Hematopoietic multipotent progenitor cell treated with erythropoietin and hydrocortisone succinate and interleukin-3 and kit ligand, for 4 days (in vitro differentiated cells): Measurements from ENCODE around the gene NBPF26.
"Not testable (repeated sequence)": the region's sequence is repeated elsewhere in the genome, so short reads cannot be mapped to it uniquely, and the experiment has no call there.

ENCODE experiments used
- DNase-seq: peaks from one replicate; pipeline ENCODE4 v3.0.0-alpha.2; 2015

NBPF26 gene

DNA sequence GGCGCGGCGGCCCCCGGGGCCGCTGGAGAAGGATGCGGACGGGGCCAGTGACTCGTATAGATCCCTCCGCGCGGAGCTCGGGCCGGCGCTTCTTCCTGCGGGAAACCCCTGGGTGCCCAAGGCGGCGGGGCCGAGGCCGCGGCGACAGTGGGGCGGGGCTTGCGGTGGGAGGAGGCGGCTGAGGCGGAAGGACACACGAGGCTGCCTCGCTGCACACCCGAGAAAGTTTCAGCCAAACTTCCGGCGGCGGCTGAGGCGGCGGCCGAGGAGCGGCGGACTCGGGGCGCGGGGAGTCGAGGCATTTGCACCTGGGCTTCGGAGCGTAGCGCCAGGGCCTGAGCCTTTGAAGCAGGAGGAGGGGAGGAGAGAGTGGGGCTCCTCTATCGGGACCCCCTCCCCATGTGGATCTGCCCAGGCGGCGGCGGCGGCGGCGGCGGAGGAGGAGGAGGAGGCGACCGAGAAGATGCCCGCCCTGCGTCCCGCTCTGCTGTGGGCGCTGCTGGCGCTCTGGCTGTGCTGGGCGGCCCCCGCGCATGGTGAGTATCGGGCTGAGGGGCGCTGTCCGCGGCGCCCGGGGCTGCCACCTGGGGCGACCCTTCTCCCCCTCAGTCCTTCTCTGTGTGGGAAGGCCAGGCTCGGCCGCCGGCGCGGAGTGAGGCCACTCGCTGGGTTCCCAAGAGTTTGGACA lies at the start of gene NBPF26:
NBPF26 (plus strand) TSS at position 231 of the 688 bp plus-strand sequence.
- peak; percentile 84 for DNase-seq

DNA sequence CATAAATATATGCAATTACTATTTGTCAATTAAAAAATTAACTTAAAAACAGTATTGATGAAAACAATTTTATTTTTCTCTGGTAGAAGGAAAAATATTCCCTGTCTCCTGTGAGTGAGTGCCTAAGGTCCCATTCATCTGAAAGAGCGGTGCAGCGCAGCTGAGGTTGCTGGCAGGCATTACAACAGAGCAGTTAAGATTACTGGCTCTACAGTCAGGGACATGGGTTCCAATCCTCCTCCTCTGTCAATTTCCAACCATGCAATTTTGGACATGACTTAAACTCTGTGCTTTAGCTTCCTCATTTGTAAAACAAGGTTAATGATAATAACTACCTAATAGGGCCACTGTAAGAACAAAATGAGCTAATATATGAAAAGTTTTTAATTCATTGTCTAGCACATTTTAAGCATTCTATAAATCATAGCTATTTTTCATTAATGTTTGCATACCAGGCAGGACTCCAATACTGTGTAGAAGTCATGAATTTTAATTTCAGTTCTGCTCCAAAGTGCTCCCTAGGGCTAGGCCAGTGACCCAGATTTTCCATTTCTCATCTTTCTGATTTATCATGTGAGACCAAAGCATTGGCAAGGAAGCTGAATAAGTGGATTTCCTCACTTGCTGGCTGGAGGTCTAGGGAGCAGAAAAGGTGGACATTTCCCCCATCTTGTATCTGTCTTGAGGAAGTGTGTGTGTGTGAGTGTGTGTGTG lies 43.5 kb upstream of the NBPF26 start:
- not testable (repeated sequence) for DNase-seq

DNA sequence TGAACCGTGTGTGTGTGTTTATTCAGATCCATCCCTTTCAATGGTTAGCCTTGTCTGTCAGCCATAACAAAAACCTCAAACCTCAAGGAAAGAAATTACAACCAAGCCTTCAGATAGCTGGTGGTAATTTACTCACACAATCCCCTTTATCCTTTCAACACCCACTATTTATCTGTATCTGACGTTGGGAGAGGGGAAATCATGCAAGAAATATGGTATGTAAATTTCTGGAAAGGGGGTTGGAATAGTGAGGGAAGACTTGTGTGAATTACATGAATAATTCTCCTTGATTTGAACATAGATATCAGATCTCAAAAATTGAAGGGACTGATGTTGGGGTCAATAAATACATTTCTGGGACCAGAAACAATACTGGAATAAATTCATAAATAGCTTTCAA lies 42.8 kb upstream of the NBPF26 start:
- not testable (repeated sequence) for DNase-seq

DNA sequence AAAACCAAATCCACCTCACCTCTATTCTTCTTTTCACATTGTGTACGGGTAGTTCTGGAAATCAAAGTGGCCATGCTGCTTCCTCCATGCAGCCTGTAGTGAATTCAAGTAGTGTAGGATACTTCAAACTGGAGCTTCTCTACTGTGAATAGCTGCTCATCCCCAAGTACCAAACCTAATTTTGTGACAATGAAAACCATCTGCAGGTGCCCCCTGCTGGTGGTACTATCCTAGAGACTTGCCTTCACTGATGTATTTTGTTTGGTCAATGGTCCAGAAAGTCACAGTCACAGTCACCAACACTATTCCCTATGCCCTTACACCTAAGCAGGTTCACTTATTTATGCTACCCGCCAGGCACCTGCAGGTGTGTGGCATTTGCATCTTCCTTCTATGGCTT lies 39.3 kb upstream of the NBPF26 start:
- DNase-seq = not testable (repeated sequence)

DNA sequence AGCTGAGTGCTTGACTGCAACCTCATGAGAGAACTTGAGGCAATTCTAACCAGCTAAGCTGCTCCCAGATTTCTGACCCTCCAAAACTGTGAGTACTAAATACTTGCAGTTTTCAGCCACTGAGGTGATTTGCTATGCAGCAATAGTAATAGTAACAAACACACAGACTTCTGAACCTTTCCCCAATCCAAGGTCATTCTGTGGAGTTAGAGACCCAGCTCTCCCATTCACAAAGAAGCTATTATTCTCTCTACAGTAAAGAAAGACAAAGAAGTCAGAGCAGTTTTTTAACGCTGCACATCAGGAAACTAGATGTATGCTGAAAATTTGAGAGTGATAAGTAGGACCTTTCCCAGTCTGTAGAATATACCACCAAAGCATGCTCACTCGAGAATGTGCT lies 38.1 kb upstream of the NBPF26 start:
- DNase-seq = not testable (repeated sequence)

DNA sequence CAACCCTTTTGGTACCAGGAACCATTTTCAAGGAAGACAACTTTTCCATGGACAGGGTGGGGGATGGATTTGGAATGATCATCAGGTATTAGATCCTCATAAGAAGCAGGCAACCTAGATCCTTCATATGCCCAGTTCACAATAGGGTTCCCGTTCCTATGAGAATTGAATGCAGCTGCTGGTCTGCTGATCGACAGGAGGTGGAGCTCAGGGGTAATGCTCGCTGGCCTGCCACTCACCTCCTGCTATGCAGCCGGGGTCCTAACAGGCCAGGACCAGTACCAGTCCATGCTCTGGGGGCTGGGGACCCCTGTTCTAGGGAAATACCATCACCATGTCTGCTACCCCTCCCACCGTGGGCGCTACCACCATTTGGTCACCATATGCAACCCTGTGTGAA lies 36.5 kb upstream of the NBPF26 start:
- not testable (repeated sequence) for DNase-seq

DNA sequence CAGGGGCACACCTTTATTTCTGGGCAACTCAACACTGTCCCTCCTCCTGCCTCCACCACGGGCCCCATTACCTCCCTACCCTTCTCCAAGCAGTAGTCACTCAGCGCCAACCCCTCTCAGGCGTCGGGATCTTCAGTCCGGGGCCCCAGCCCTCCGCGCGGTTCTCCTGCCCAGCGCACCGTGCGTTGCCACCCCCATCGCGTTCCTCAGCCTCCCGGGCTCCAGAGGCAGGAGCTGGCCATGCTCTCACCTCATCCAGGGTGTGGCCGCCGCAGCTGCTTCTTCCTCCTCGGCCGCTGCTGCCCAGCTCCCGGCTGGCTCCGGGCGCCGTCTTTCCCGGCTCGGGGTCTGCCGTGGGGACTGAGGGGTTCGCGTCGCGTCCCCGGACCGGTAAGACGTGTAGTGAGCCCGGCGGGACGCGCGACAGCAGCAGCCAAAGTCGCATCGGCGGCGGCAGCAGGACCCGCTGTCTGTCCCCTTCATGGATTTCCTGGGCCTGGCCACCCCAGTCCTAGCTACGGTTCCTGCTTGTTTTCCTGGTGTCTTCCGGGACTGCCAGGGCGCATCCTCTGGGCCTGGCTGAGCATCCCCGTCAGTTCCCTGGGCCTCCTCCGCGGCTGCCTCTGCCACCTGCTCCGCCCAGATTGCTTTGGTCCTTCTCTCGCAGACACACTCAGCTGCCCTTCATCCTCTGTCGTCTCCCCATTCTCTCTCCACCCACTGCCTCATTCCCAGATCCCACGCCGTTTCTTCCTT lies 22.8 kb upstream of the NBPF26 start:
- DNase-seq = not testable (repeated sequence)

DNA sequence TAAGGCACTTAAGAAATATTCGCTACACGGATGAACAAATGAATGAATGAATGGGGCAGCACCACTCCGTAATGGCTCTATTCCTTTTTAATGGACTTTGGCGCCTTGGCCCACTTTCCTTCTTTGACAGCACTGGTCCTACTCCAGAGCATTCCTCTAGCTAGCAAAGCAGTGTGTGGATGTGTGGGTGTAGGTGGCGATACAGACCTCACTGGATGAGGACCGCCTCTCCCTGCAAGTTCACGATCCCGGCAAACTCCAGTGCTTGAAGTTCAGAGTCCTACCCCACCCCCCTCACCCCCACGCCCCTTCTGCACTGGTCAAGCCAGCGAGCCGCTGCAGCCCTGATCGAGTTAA lies 409 bp upstream of the NBPF26 start:
- not testable (repeated sequence) for DNase-seq

DNA sequence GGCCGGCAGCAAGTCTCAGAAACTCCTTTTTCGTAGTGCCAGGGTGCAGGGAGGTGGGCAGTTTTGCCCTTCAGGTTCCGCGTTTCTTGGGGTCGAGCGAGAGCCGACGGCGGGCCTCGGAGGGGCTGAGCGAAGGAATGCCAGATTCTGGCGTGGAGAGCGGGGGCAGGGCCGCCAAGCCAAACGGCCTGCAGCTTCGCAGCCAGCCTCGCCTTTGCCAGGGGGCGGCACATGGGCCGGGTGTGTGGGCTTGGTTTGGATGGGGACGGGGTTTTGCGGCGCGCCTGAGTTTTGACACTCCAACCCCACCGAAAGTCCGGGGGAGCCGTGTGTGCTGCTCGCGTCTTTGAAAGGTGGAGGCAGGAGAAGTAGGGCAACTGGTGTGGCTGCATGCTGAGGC lies 762 bp downstream of the NBPF26 start:
- not testable (repeated sequence) for DNase-seq

DNA sequence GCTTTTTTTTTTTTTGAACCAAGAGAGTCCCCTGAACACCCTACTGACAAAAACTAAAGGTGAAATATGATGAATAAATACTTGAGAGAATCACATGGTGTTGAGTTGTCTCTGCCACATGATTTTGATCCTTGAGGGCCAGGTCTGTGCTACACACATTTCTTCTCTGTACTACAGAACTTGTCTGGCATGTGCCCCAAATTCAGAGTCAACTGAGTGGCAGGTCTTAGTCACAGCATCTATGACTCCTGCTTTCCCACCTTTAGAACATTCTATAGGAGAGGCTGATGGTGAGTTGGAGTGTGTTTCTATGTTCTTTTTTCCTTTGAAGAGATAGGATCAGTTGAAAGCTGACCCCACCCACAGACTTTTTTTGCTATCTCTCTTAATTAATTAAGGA lies 5.1 kb downstream of the NBPF26 start:
- not testable (repeated sequence) for DNase-seq

DNA sequence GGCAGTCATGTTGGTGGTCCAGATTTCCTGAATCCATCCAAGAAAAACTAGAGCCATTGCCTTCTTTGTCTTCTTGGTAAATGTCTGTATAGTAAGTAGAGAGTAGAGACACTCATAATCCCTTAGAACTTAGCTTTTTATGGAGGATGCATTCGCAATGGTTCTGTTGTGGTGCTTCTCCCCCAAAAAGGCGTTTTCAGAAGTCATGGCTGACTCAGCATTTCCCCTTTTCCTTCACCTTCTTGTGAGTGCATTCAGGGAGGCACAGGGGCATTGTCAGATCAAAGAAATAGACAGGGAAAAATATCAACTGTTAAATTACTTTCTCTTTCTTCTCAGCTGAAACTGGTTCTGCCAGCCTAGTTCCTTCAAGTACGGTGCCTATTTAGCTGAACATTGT lies 45.3 kb downstream of the NBPF26 start:
- not testable (repeated sequence) for DNase-seq

DNA sequence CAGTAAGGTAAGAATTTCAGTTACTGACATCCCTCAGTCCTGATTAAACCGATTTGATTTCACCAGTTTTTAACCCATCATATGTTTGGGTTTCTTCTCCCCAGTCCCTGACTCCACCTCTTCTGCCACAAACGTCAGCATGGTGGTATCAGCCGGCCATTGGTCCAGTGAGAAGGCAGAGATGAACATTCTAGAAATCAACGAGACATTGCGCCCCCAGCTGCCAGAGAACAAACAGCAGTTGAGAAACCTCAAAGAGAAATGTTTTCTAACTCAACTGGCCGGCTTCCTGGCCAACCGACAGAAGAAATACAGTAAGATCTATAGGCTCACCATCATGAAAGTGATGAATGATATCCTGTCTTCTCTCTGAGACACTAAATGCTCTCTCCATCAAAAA lies 81.7 kb downstream of the NBPF26 start:
- peak; percentile 58 for DNase-seq

DNA sequence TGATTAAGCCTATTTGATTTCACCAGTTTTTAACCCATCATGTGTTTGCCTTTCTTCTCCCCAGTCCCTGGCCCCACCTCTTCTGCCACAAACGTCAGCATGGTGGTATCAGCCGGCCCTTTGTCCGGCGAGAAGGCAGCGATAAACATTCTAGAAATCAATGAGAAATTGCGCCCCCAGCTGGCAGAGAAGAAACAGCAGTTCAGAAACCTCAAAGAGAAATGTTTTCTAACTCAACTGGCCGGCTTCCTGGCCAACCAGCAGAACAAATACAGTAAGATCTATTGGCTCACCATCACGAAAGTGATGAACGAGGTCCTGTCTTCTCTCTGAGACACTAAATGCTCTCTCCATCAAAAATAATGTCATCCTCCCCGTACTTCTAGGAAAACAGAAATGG lies 88.1 kb downstream of the NBPF26 start:
- DNase-seq = peak; percentile 73

DNA sequence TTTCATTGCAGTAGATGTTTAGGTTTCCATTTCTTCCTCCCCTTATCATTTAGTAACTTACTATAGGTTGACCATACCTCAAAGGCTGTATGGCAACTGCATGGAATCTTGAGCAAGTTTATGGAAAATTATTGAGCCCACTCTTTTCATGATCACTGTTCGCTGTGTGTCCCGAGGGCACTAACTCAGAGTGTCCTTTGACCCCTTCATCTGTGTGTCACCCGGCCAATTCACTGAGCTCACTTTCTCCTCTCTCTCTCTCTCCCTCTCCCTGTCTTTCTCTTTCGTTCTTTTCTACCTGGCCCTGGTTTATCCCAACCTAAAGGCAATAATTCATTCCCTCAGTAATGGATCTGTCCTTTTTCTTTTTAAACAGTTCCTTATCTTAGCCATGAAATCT lies 101.3 kb downstream of the NBPF26 start:
- not testable (repeated sequence) for DNase-seq

DNA sequence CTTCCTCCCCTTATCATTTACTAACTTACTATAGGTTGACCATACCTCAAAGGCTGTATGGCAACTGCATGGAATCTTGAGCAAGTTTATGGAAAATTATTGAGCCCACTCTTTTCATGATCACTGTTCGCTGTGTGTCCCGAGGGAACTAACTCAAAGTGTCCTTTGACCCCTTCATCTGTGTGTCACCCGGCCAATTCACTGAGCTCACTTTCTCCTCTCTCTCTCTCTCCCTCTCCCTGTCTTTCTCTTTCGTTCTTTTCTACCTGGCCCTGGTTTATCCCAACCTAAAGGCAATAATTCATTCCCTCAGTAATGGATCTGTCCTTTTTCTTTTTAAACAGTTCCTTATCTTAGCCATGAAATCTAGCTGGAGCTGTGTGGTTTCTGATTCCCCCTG lies 102.9 kb downstream of the NBPF26 start:
- DNase-seq = not testable (repeated sequence)

DNA sequence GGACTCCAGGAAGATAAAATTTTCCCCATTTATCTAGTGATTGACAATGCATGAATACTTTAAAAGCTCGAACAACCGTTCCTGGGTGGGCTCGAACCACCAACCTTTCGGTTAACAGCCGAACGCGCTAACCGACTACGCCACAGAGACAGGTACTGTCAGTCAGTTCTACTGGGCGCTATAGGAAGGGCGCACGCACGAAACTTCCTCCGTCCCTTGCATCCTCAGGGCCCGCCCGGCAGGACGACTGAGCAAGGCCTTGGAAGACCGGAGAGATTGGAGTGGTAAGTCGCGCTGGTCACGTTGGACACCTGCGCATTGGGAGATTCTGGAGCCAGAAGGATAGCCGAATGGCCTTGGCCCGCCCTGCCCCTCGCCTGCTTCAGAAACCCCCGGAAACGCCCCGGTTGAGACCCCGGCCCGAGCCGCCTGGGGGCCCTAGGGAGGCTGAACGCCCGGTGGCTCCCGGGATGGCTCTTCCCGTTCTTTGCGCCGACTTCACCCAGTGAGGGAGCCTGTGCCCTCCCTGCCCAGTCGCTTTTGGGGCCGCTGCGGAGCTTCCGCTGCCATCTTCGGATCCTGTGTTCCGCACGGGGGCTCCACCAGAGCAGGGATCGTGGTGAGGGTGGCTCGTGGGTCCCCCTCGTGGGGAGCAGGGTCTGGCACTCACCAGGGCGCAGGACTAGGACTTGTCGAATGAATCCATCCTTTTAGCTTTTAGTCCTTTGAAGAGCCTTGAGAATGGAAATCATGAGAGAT lies 120.6 kb downstream of the NBPF26 start:
- DNase-seq = peak; percentile 91

DNA sequence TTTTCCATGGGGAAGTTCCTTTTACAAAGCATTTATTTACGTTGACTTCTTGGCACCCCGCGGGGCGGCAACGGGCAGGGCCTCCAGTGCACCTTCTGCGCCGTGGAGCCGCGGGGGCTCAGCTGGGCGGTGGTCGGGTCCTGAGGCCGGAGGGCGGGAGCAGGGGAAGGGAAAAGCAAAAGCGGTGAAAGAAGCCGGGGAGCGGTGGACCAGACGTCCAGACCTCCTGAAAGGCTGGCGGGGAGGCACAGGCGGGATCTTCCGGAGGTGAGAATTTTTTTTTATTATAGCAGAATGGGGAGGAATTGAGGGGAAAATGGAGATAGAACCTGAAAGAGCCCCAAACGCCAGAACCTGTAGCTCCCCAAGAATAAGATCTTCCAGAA lies 121.2 kb downstream of the NBPF26 start:
- not testable (repeated sequence) for DNase-seq

DNA sequence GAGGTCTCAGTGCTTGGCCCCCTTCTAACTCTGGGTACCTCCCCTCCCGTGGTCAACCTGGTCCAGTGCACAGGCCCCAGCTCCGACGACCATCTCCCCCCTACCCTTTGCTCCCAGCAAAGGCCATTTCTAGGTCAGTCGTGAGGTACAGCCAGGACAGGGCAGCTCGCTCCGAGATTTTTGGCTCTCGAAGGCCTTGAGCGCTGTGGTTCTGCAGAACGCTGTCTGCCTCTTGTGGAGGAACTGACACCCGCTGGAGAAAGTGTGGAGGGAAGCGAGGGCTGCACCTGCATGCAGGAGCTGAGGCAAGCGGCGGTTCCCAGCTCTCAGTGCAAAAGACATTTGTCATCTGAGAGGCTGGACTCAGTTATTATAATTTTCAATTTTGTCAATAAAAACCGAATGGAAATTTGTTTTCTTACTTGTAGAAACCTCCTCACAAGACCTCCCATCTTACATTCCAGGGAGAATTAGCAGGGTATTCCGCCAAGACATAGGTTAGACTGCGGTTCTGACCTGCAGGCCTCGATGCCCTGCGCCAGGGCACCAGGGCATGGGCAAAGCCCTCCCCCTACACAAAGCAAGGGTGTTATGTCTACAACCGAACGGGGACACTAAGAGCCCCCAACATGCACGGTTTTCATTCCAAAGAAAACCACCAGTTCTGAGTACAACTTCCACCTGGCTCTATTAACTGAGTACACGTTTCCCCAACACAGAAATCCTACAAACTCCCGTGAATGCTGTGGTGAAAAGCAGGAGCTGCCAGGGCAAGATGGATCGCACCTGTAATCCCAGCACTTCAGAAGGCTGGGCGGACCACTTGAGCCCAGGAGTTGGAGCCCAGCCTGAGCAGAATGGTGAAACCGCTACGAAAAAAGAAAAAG lies 125.9 kb downstream of the NBPF26 start:
- not testable (repeated sequence) for DNase-seq

DNA sequence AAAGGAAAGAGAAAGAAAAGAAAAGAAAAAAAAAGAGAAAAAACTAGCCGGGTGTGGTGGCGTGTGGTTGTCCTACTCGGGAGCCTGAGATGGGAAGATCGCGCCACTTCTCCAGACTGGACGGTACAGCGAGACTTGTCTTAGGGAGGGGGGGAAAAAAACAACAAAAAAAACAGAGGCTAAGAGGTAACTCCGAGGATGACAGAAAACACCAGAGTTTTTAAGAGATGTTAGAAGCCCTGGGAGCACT lies 126.5 kb downstream of the NBPF26 start:
- DNase-seq = peak; percentile 78

DNA sequence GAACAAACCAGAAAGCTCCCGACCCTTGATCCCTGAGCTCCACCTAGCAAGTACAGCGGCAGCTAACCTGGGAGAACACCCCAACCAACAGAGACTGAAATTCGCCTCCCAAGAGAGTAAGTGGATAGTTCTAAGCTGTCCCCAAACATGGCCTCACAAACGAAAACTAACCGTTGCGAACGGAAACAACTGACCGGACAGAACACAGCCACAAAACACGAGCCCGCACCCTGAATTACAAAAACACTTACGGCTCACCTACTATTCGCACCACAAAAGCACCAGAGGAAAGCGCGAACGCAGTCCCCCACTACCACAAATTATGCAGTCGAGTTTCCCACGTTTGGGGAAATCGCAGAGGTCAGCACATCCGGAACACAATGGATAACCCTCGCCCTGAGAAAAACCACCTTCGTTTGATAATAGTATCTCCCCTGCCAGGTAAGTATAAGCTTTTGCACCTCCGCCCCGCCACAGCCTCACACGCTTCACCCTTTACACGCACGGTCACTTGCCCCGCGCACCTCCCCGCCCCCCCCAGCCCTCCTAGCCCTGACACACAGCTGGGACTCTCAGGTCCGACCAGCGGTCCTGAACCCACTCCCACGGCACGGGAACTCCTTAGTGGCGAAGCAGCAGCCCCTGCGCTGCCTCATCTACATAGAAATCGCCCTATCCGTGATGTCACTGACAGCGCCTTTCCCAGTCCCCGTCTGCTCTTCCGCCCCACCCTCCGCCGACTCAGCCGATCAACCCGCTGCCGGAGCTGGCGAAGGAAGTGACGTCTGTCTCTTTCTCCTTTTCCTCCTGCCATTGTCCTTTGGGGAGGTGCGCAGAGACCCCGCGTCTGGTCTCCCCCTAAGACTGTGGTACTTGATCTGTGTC lies 127.0 kb downstream of the NBPF26 start:
- peak; percentile 98 for DNase-seq

DNA sequence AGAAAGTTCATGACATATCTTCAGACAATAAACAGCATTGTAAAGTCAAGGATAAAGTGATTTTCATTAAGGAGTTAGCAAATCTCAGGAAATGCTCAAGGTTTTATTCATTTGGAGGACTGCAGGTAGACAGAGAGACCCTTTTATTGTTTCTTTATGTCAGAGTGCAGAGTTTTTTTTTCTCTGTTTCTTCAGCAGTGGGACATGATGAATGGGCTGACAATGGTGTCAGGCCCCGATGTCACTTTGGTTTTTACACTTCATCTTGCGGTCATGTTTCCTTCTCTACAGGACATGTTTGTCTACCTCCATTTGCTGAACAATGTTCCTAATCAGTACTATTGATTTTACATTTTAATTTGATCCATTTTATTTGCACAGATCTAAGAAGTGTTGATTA lies 134.4 kb downstream of the NBPF26 start:
- DNase-seq = not testable (repeated sequence)
